Coronary artery (tissue), 2 donors: Measurements from ENCODE around the gene CHRNB2.

ENCODE experiments used
- DNase-seq: peaks from one replicate; pipeline ENCODE4 v3.0.0-alpha.2; 2017; ENCODE audit warnings: low spot score
- H3K27ac ChIP-seq, 2 donors: fragments of 200-600 bp; sonication (generic); one replicate each; pipeline ENCODE4 v1.5.1; 2016 to 2019
- H3K4me3 ChIP-seq: fragments of 200-600 bp; sonication (generic); 2 replicates; pipeline ENCODE4 v1.5.1; 2016; ENCODE audit warnings: mild to moderate bottlenecking, moderate library complexity
- CTCF ChIP-seq: fragments of 200-600 bp; sonication (generic); IDR thresholded peaks from one replicate; pipeline ENCODE4 v1.5.1; 2019; ENCODE audit warnings: antibody characterized with exemption

Gene CHRNB2

GRCh38 chr1:154578058-154578418 lies 10.5 kb downstream of the CHRNB2 start:
- DNase-seq = no peak
- TF ChIP-seq CTCF = no peak
- Histone ChIP-seq H3K27ac (no peak overlapping the region), H3K4me3 (no peak overlapping the region)

GRCh38 chr1:154579374-154579773 lies 11.8 kb downstream of the CHRNB2 start:
- no peak for DNase-seq
- Histone ChIP-seq H3K27ac (no peak overlapping the region), H3K4me3 (no peak overlapping the region)

GRCh38 chr1:154581766-154582165 lies 14.2 kb downstream of the CHRNB2 start:
- no peak for TF ChIP-seq CTCF
- H3K4me3 ChIP-seq = no peak overlapping the region
- H3K27ac ChIP-seq = no peak overlapping the region
- no peak for DNase-seq

More at GRCh38 chr1:154579374-154579773, 11.8 kb downstream of the CHRNB2 start:
- no peak for TF ChIP-seq CTCF

- TF ChIP-seq CTCF = no peak
- Histone ChIP-seq H3K4me3 (no peak overlapping the region), H3K27ac (no peak overlapping the region)
- no peak for DNase-seq
Observed at GRCh38 chr1:154582885-154583284, 15.3 kb downstream of the CHRNB2 start.

GRCh38 chr1:154583773-154584172 lies 16.2 kb downstream of the CHRNB2 start:
- no peak for TF ChIP-seq CTCF
- DNase-seq = no peak
- H3K4me3 ChIP-seq = no peak overlapping the region
- no peak overlapping the region for H3K27ac ChIP-seq

GRCh38 chr1:154584267-154584994 lies 16.9 kb downstream of the CHRNB2 start:
- DNase-seq = no peak
- Histone ChIP-seq H3K27ac (no peak overlapping the region), H3K4me3 (no peak overlapping the region)
- TF ChIP-seq CTCF = no peak

GRCh38 chr1:154586231-154586630 lies 18.7 kb downstream of the CHRNB2 start:
- Histone ChIP-seq H3K4me3 (no peak overlapping the region), H3K27ac (no peak overlapping the region)
- no peak for DNase-seq
- TF ChIP-seq CTCF = no peak
